Testis (tissue), 3 donors: ENCODE data around the gene SLC49A3. TPM values are rescaled to one million over a fixed set of nuclear protein-coding genes. Genes with fewer than 3 reads are reported as not detected.
"Not testable (repeated sequence)": the region's sequence is repeated elsewhere in the genome, so short reads cannot be mapped to it uniquely, and the experiment has no call there.

Experiments used
- DNase-seq: peaks from one replicate; pipeline ENCODE4 v3.0.0-alpha.2; 2019
- H3K27ac ChIP-seq, 2 donors: fragments of 200-600 bp; sonication (generic); one replicate each; pipeline ENCODE4 v1.5.1; 2019
- H3K27me3 ChIP-seq: fragments of 200-600 bp; sonication (generic); one replicate; pipeline ENCODE4 v1.5.1; 2019
- H3K36me3 ChIP-seq: fragments of 200-600 bp; sonication (generic); one replicate; pipeline ENCODE4 v1.5.1; 2017; ENCODE audit warnings: low read depth; ENCODE audit errors: missing control alignments
- H3K4me1 ChIP-seq: fragments of 200-600 bp; sonication (generic); one replicate; pipeline ENCODE4 v1.5.1; 2019
- H3K4me3 ChIP-seq, 2 donors: fragments of 200-600 bp; sonication (generic); one replicate each; pipeline ENCODE4 v1.5.1; 2017 to 2019
- H3K9me3 ChIP-seq: fragments of 200-600 bp; sonication (generic); one replicate; pipeline ENCODE4 v1.5.1; 2017
- POLR2A ChIP-seq: fragments of 450-650 bp; IDR thresholded peaks from one replicate; pipeline ENCODE4 v1.6.1; 2017; ENCODE audit warnings: antibody characterized with exemption, mild to moderate bottlenecking, moderate library complexity
- WGBS, 2 donors: methylation state at CpG; one replicate each; pipeline ENCODE4 v1.1.5; 2018; 5-methylcytosine and 5-hydroxymethylcytosine counted together
- intact Hi-C: fragments of 100-400 bp; cut with DNase I; formaldehyde crosslinking; loops from one replicate; pipeline ENCODE4 v1.15.1; 2023; ENCODE audit warnings: low total_unique reads
- polyA plus RNA-seq: library from polyadenylated mRNA; stranded (reverse); fragments of 350-450 nt; fragmentation: Illumina TruSeq; extraction: RNeasy Lipid Tissue Mini Kit (QIAGEN cat#74804); gene quantifications from one replicate; pipeline ENCODE4 v1.2.3, GENCODE V29; 2014; ENCODE audit warnings: low read depth, low replicate concordance; ENCODE audit not compliant: insufficient read depth
- total RNA-seq, 2 donors: library from RNA; depleted of rRNA; stranded (reverse); fragments of >200 nt; gene quantifications; one replicate each; pipeline ENCODE4 v1.2.3, GENCODE V29; 2016
- TF ChIP-seq, protein P1 (sequence below), 3 experiments: fragments of 450-650 bp in 2 of 3; fragments of 200-600 bp in 1 of 3; sonication (generic) in 1 of 3; IDR thresholded peaks; one replicate each; pipeline ENCODE4 v1.5.1; 2016 to 2019; ENCODE audit warnings: antibody characterized with exemption in 3 of 3, mild to moderate bottlenecking in 2 of 3, moderate library complexity in 1 of 3

Gene SLC49A3
- total and polyA plus RNA-seq, 3 donors from 2014 or later = 7.3 to 23.5 (median 10.1) TPM

DNA sequence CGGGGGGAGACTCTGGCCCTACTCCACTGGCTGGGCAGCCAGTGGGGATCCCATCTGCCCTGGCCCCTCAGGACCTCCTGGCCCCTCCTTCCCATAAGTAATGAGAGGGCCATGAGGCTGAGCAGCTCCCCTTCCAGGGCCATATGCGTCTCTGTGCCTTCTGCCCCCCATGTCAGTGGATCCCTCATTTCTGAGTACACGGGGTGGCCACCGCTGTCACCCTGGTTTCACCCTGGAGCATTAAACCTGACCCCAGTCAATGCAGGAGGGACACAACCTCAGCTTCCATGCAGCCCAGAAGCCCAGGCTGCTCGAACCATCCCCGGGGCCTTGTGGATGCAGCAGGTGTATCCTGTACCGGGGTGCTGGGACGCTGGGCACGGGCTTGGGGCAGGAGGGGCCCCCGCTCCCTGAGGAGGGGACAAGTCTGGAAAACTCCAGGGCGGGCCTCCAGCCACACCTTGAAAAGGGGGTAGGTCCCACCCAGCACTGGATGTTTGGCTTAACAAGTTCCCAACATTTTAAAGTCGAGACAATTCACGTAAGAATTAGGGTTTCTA lies 39.1 kb downstream of the SLC49A3 start:
- H3K4me1 ChIP-seq = no peaks in the 10 kb centered on the region

DNA sequence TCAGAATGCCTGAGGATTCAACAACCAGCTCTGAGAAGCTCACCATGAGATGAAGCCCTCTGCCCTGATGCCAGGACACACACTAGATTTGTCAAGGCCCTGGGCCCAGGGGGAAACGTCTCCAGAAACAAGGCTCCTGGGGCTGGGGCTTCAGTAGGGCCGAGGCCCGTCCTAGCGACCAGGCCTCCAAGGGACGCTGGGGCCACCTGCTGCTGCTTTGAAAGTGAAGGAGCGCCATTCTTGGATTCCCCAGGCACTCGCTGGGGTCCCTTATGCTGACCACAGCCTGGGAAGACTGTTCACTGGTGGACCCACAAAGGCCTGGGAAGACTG lies 39.7 kb downstream of the SLC49A3 start:
- H3K9me3 ChIP-seq = no peaks in the 10 kb centered on the region
- H3K36me3 ChIP-seq = no peaks in the 10 kb centered on the region
- no peaks in the 10 kb centered on the region for H3K4me1 ChIP-seq
- DNase-seq = no peak
- no peaks in the 10 kb centered on the region for H3K27me3 ChIP-seq
- no peak overlapping the region for H3K27ac ChIP-seq
- TF ChIP-seq POLR2A = no peak
- TF ChIP-seq, protein P1, sequence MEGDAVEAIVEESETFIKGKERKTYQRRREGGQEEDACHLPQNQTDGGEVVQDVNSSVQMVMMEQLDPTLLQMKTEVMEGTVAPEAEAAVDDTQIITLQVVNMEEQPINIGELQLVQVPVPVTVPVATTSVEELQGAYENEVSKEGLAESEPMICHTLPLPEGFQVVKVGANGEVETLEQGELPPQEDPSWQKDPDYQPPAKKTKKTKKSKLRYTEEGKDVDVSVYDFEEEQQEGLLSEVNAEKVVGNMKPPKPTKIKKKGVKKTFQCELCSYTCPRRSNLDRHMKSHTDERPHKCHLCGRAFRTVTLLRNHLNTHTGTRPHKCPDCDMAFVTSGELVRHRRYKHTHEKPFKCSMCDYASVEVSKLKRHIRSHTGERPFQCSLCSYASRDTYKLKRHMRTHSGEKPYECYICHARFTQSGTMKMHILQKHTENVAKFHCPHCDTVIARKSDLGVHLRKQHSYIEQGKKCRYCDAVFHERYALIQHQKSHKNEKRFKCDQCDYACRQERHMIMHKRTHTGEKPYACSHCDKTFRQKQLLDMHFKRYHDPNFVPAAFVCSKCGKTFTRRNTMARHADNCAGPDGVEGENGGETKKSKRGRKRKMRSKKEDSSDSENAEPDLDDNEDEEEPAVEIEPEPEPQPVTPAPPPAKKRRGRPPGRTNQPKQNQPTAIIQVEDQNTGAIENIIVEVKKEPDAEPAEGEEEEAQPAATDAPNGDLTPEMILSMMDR (IDR thresholded peaks at IDR 0.05) = no peak
- WGBS, 2 donors = 80 to 88% methylated on average over 6 to 7 of the region's 7 CpGs
- no peak overlapping the region for H3K4me3 ChIP-seq
- intact Hi-C loops = no loop called here

More for the DNA sequence above, 39.1 kb downstream of the SLC49A3 start:
- DNase-seq = no peak
- H3K9me3 ChIP-seq = no peaks in the 10 kb centered on the region
- no peak for TF ChIP-seq POLR2A
- TF ChIP-seq, protein P1 (IDR thresholded peaks at IDR 0.05) = no peak
- H3K27me3 ChIP-seq = no peaks in the 10 kb centered on the region
- 91 to 95% methylated on average over 8 to 13 of the region's 13 CpGs for WGBS, 2 donors
- no peaks in the 10 kb centered on the region for H3K36me3 ChIP-seq
- intact Hi-C loops = no loop called here
- no peak overlapping the region for H3K4me3 ChIP-seq
- no peak overlapping the region for H3K27ac ChIP-seq

DNA sequence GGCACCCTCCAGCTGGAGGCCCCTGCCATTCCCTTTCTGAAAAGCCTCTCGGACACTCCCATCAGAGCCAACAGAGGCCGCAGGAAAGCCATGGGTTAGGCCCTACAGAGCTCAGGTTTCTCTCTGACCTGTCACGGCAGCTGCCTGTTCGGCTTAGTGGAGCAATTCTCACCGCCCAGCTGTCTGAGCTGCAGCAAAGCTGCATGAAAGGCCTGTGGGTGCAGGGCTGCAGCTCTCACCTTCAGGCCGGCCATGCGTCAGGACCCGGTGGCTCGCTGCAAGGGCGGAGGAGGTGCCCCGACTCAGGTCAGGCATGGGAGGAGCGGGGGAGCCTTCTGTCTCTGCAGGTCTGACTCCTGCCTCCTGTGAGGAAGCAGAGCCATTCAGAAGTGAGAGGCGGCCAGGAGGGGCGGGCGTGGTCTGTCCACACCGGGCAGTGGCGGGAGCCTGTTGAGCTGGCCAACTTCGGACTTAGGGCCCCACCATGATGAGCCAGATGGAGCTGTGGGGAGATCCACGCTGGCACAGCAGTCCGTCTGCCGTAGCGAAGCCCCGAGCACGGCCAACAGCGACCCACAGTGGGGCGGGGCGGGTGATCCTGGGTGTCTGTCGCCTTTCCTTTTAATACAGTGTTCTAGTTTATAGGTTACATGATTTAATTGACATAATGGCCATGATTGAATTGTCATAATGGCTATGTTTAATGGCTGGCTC lies 40.2 kb downstream of the SLC49A3 start:
- intact Hi-C loops = no loop called here
- Histone ChIP-seq H3K27ac (no peak overlapping the region), H3K4me3 (no peak overlapping the region), H3K4me1 (no peaks in the 10 kb centered on the region), H3K36me3 (no peaks in the 10 kb centered on the region), H3K27me3 (no peaks in the 10 kb centered on the region), H3K9me3 (no peaks in the 10 kb centered on the region)
- DNase-seq = no peak
- 67 to 71% methylated on average over 8 to 28 of the region's 28 CpGs for WGBS, 2 donors
- TF ChIP-seq, protein P1 (IDR thresholded peaks at IDR 0.05) = no peak
- no peak for TF ChIP-seq POLR2A

DNA sequence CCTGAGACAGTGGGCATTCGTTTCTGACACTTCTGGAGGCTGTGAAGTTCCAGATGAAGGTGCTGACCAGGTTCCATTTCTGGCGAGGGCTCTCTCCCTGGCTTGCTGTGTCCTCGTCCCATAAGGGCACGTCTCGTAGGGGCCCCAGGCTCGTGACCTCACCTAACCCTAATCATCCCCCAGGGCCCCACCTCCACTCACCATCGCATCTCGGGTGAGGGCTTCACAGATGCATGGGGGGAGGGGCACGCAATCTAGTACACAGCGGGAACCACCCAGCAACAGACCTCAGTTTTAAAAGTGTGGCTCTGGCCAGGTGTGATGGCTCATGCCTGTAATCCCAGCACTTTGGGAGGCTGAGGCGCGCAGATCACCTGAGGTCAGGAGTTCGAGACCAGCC lies 41.5 kb downstream of the SLC49A3 start:
- H3K4me1 ChIP-seq = no peaks in the 10 kb centered on the region
- H3K27ac ChIP-seq = no peak overlapping the region
- WGBS, 2 donors = 72 to 75% methylated on average over 9 to 13 of the region's 13 CpGs
- DNase-seq = no peak
- no peak overlapping the region for H3K4me3 ChIP-seq
- TF ChIP-seq, protein P1 (IDR thresholded peaks at IDR 0.05) = no peak
- no peak for TF ChIP-seq POLR2A
- no peaks in the 10 kb centered on the region for H3K36me3 ChIP-seq
- H3K27me3 ChIP-seq = no peaks in the 10 kb centered on the region
- no peaks in the 10 kb centered on the region for H3K9me3 ChIP-seq
- intact Hi-C loops = no loop called here

DNA sequence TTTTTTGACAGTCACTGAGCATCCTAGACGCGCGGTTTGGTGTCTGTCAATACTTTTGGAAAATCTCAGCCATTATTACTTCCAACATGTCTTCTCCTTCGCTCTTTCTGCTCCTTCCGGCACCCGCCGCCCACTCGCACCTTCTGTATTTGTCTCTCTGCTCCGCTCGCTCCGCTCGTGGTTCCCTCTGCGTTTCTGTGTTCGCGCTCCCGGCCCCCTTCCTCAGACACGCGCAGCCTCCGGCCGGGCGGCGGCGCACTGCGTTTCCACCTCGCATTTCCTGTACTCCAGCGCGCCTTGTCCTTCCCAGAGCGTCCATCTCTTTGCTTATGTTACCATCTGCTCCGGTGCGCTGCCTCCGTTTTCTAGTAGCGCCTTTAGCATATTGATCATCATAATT lies 42.5 kb downstream of the SLC49A3 start:
- Histone ChIP-seq H3K4me3 (peak overlapping the region; percentile 32 to 44), H3K9me3 (no peaks in the 10 kb centered on the region), H3K4me1 (no peaks in the 10 kb centered on the region), H3K27me3 (no peaks in the 10 kb centered on the region), H3K36me3 (no peaks in the 10 kb centered on the region), H3K27ac (no peak overlapping the region)
- DNase-seq = peak; percentile 71
- 59 to 64% methylated on average over 32 of the region's 32 CpGs for WGBS, 2 donors
- intact Hi-C loops = no loop called here
- TF ChIP-seq POLR2A = no peak
- TF ChIP-seq, protein P1 (IDR thresholded peaks at IDR 0.05) = no peak

DNA sequence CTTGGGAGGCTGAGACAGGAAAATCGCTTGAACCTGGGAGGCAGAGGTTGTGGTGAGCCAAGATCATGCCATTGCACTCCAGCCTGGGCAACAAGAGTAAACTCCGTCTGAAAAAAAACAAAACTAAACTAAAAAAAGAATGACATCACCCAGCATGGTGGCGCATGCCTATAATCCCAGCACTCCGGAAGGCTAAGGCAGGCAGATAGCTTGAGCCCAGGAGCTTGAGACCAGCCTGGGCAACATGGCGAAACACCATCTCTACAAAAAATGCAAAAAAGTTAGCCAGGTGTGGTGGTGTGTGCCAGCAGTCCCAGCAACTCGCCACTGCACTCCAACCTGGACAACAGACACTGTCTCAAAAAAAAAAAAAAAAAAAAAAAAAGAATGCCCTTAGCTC lies 46.6 kb downstream of the SLC49A3 start:
- H3K36me3 ChIP-seq, H3K27ac ChIP-seq, DNase-seq, H3K27me3 ChIP-seq, H3K4me1 ChIP-seq, H3K4me3 ChIP-seq, H3K9me3 ChIP-seq, intact Hi-C loops: not testable (repeated sequence)
- WGBS, 2 donors = 89% methylated on average over 6 of the region's 6 CpGs
